GM18858 (cell line): Measurements from ENCODE around the gene CLDN18.

Source experiments
- ATAC-seq: cut with Tn5 transposase; IDR thresholded peaks from one replicate; pipeline ENCODE4 v1.9.1; 2021; ENCODE audit not compliant: unreplicated experiment

Gene CLDN18

DNA sequence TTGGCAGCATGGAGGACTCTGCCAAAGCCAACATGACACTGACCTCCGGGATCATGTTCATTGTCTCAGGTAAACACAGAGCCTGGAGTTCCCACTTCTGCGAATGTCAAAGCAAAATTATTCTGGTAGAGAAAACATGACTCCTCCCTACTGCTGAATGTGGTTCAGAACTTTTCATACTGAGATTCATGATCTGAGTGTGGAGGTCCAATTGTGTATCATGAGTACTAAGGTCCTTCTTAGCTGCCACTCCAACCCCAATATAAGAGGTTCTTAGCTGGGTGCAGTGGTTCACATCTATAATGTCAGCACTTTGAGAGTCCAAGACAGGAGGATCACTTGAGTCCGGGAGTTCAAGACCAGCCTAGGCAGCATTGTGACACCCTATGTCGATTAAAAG, 13.8 kb downstream of the CLDN18 start:
- no peak for ATAC-seq

DNA sequence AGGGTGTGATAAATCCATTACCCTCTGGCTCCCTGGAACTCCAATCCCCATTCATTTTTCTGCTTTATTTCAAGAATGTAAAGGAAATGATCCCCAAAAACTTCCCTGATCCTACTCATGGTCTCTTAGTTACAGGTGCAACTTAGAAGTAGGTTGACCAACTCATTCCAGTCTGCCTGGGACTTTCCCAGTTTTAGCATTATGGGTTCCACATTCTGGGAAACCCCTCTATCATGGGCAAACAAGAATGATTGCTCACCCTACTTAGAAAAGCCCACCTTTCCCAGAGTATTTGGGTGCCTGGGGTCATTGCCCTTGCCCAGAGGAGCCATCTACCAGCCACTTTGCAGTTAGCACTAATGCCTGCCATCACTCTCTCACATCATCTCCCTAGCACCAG, 15.6 kb downstream of the CLDN18 start:
- ATAC-seq, result no peak

DNA sequence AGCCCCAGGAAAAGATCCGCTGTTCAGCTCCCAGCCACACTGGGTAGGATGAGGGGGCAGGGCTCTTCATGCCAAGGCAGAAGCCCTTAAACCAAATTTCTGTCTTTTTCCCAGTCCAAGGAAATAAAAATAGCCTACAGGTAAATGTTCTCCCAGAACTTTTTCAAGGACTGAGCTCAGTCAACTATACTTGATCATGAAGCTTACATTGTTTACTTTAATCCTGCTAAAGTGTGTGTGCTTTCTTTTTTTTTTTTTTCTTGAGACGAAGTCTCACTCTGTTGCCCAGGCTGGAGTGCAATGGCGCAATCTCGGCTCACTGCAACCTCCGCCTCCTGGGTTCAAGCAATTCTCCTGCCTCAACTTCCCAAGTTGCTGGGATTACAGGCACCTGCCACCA, 17.9 kb downstream of the CLDN18 start:
- ATAC-seq, result no peak

DNA sequence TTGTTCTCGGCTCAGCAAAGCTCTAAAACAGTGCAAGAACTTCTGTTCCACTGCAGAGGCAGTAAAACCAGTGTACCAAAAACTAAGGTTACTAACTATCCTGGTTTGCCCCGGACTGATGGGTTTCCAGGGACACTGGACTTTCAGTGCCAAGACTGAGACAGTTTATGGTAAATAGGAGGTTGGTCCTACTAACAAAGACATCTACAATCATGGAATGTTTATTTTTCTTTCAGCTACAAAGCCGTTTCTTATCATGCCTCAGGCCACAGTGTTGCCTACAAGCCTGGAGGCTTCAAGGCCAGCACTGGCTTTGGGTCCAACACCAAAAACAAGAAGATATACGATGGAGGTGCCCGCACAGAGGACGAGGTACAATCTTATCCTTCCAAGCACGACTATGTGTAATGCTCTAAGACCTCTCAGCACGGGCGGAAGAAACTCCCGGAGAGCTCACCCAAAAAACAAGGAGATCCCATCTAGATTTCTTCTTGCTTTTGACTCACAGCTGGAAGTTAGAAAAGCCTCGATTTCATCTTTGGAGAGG, 20.8 kb downstream of the CLDN18 start:
- ATAC-seq, result no peak

DNA sequence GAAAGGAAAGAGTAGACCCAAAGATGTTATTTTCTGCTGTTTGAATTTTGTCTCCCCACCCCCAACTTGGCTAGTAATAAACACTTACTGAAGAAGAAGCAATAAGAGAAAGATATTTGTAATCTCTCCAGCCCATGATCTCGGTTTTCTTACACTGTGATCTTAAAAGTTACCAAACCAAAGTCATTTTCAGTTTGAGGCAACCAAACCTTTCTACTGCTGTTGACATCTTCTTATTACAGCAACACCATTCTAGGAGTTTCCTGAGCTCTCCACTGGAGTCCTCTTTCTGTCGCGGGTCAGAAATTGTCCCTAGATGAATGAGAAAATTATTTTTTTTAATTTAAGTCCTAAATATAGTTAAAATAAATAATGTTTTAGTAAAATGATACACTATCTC, 21.6 kb downstream of the CLDN18 start:
- ATAC-seq, result no peak

DNA sequence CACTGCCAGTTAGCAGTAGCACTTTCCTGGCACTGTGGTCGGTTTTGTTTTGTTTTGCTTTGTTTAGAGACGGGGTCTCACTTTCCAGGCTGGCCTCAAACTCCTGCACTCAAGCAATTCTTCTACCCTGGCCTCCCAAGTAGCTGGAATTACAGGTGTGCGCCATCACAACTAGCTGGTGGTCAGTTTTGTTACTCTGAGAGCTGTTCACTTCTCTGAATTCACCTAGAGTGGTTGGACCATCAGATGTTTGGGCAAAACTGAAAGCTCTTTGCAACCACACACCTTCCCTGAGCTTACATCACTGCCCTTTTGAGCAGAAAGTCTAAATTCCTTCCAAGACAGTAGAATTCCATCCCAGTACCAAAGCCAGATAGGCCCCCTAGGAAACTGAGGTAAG, 22.6 kb downstream of the CLDN18 start:
- no peak for ATAC-seq

DNA sequence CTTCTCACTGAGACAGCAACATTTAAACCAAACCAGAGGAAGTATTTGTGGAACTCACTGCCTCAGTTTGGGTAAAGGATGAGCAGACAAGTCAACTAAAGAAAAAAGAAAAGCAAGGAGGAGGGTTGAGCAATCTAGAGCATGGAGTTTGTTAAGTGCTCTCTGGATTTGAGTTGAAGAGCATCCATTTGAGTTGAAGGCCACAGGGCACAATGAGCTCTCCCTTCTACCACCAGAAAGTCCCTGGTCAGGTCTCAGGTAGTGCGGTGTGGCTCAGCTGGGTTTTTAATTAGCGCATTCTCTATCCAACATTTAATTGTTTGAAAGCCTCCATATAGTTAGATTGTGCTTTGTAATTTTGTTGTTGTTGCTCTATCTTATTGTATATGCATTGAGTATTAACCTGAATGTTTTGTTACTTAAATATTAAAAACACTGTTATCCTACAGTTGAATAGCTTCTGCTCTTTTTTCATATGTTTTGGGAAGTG, 23.3 kb downstream of the CLDN18 start:
- ATAC-seq, result no peak

DNA sequence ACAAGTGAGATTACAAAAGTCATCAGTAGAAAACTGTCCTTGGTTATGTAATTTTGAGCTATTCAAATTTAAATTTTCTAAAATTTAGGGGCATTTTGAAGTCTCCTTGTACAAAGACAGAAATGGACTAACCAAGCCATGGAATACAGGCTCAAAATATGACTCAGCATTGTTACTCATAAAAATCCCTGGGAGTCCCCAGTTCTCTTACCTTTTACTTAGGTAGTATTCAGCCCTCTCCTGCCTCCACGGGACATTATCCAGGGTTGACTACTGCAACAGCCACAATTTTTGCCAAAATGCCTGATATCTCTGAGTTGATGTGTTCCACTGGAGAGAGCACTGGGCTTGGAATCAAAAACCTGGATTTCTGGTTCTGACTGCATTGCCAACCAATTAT, 25.0 kb downstream of the CLDN18 start:
- ATAC-seq, result no peak

DNA sequence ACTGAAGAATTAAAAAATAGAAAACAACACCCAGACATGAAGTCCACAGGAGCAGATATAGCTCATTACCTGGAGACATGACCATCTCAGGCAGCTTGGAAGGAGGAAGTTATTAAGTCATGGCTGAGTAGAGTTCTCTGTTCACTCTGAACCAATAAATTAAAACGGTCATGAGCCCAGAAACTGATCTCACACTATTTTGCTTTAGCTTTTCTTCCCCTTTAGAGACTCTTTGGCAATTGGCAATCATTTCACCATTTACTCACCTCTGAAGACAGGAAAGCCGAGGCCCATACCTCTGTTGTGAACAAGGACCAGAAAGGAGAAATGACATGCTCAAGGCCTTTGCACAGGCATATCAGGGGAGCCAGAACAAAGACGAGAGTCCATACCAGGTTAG, 26.6 kb downstream of the CLDN18 start:
- peak; percentile 43 for ATAC-seq

DNA sequence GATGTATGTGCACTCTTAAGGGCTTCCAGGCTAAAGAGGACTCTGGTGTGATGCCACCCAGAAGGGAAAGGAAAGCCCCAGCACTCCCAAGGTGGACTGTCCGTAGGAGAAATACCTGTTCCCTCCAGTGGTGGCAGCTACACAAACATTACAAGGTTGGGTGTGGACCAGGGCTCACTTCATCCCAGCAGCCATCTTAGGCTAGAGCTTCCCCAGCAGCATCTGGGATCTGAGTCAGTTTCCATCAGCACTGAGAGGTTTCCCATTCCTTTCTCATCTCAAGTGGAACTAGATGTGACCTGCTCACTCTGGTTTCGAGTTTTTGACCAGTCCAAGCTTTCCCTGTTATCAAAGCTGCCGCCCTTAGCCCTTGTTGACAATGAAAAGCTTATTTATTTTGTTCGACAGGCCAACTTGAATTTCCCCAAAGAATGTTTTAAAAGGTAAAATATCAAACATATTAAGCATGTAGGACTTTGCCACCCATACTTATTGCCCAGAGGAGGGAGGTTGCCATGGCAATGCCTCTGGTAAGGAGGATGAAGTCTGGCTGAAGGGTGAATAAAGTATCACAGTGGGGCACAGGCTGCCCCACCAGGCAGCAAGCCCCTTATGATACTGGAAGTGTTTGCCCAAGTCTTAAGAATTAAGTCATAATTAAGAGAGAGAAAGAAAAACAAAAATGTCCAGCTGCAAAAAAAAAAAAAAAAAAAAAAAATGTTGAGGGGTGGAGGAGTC, 28.9 kb downstream of the CLDN18 start:
- no peak for ATAC-seq

DNA sequence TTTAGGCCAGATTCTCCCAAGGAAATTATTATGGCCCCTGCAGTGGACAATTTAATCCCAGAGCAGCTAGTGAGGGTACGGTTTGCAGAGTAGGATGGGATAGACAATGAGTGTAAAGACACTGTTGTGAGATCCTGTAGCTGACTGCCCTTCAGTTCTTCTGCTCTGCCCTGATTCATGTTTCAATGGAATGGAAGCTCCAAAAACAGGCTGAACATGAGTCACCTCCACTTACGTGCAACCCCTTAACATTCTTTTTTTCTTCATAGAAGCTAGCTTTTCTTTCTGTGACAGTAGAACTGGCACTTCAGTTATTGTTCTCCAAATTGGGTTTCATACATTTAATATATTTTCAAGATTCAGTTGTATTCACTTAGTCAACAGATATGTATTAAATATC, 32.1 kb downstream of the CLDN18 start:
- no peak for ATAC-seq

DNA sequence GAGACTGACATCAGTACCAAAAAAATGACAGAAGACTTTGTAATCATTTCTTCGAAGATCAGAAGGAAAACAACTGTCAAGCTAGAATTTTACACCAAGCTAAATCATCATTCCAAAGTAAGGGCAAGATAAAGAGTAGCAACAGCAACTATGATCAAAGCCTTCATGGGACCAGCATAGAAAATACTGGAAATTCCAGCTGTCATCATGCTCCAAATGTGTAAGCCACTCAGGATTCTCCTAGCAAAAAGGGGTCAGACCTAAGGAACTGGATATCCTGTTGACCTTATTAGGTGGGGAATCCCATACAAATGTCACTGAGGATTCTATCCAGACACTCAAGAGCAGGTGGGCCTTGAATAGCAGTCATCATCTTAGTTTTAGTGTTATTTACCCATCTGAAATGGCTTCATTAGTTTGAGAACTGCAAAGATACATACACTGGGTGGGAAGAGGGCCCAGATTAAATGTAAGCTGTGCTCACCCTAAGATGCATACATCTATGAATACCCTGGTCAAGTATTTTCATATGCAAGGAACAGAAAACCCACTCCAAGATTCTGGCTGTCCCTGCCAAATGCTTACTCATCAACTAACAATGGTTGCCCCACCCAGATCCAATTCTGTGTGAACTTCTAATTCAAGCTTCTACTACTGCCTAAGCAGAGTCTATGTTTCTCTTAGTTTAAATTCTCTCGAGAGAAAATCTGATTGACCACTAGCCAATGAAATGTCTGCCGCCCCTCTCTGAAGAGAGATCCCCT, 33.5 kb downstream of the CLDN18 start:
- ATAC-seq, result no peak

DNA sequence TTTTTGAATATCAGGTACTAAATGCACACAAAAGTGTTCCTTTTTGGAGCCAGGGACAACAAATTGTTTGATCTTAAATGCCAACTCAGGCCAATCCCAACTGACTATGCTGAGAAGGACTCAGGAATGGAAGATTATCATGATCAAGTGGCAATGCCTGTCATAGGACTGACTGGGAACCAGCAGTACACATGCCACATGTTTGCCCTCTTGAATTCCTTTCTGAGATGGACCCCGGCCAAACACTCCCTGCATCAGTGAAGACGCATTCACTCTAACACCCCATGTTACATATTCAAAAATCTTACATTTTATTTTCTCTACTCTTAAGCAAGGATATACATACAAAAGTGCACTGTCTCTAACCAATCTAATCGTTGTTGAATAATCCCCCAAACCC, 36.1 kb downstream of the CLDN18 start:
- ATAC-seq, result no peak

DNA sequence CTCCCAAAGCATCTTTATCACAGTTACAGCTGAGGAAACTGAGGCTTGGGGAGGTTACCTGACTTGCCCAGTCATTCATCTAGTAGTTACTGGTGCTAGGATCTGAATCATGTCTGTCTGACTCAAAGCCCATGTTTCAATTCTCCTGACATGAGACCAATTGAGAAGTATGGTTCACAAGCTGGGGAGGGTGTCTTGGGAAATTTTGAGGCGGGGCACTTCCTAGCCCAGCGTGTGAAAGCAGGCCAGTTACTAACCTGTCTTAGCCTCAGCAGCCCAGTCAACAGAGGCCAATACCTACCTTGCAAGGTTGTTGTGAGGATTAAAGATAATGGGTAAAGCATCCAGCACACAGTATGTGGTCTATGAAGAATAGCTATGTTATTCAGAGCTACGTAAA, 37.0 kb downstream of the CLDN18 start:
- ATAC-seq, result no peak

DNA sequence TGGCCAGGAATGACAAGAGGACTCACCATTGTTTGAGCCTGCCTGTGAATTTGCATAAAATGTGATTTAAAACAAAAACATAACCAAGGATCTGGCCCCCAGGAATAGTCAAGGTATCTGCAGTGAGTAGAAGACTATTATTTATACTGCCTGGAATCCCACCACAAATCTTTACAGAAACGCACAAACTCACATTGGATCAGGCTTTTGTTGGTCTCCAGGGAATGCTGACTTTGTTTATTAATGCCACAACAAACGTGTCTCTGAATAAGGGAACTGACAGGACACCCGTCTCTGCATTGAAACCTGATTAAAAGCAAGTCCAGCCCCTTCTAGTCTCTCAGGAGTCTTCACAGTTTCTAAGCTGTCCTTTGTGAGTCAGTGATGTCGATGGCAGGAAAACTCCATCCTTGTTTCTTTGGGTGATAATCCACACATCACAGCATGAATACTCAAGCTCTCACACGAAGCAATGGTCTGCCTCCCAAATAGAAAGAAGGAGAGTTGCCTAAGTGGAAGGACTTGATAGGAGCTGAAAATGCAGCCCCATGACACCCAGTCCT, 37.7 kb downstream of the CLDN18 start:
- no peak for ATAC-seq

DNA sequence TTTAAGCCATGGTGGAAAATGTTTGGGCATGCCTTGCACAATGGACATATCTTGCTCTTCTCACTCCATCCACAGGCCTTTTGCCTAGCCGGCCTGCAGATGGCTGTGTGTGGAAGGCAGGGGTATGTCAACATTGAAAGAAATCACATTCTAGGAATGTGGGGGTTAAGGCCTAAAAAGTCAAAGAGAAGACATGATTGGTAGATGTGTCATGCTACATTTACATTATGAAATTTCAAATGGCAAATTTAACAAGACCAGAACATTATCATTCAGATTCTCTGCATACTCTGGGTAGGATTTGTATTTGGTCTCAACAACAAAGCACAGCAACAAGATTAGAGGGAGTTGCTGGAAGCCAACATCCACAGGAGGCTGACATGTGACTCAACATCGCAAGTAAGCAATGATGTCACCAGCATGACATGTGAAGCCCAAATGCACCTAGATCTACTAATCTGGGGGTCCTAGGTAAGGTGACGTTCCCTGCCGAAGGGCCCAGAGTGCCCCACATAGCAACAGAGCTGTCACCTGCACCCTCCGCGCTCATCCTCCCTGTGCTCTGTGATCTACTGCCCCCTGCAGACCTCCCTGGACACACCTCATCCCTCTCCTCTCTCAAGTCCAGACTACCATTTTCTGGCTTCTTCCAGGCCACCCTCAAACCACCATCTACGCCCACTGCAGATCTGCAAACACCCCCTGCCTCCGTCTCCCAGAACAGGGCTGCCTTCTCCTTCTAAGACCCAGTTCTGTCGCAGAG, 39.4 kb downstream of the CLDN18 start:
- ATAC-seq, result no peak

DNA sequence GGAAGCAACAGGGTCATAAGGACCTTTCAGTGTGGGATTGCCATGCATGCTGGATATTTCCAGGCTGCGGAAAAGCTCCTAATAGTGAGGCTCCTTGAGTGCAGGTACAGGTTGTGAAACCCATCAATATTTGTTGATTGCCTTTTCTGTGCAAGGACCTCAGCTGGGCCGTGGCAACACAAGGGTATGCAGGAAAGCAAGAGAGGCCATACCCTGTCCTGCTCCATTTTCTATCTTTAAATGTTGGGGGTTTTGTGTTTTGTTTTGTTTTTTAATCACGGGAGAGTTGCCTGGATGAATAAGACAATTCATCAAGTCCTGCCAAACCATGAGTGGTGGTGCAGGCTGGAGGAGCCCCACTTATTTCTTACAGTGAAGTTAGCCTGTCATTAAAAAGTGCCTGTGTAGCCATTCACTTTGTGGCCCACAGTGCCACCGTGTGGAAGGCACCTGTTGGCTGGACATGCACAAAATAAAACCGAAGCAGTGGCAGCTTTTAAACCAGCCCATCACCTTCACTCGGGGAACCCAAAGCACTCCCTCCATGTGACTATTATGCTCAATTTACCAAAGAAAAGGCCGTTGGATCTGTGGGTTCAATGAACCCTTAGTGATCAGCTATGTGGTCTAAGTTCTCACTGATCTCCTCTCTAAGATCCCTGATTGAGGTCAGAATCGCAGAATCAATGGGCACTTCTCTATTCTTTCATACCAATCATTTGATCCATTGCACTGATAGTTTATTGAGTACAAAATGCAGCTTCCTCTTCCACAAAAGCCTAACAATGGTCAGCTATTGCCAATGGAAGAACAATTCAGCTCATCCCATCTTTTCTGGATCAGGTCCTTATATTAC, 42.2 kb downstream of the CLDN18 start:
- no peak for ATAC-seq

DNA sequence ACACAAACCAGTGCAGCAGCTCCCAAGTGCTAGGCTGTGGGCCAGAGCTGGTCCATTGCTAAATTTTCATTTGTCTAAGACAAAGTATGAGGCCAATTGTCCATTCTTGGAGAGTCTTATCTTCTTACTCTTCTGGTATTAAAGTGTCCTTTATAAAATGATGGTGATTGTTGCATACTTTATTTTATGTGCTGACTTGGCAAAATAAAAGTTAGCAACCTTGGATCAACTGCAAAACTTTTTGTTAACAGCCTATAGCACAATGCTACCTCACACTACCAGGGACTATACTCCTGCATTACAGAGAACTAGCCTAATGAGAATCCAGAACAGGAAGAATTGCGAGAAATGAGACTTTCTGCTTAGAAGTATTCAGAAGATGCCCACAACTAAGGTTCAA, 44.1 kb downstream of the CLDN18 start:
- ATAC-seq, result no peak

DNA sequence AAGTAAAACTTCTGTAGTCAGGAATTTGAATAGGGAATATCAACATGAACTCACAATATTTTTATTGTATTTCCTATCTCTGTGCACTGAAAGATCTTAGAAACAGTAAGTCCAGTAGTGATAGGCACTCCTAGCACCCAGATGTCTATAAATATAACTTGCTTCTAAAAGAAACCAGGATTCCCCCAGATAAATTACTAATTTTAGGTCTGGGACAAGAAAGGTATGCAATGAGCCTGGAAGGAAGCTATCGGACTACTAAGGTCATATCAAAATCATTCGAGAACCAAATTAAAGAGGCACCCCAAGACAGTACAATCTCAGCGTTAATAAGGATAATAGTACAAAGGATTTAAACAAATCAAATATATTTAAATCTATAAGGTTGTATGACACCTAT, 47.4 kb downstream of the CLDN18 start:
- ATAC-seq, result no peak

DNA sequence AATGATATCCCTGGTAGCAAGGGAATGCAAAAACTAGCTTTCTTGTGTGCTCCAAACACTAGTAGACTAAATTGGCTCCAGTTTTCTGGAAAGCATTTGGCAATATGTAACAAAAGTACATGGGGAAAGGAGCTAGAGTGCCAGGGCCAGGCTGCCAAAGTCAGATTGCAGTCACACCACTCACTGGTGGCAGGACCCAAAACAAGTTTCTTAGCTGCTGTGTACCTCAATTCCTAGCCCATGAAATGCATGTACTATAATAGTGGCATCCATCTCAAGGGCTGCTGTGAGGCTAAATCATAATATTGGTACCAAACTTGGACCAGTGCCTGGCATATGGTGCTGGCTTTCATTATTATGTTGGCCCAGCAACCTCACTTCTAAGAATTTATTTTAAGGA, 49.3 kb downstream of the CLDN18 start:
- no peak for ATAC-seq
